Subcutaneous abdominal adipose tissue (tissue), 5 donors: Measurements from ENCODE around the gene SH3PXD2A.

Experiments used
- H3K27ac ChIP-seq: one replicate; pipeline ENCODE4 v1.7.0; 2013; ENCODE audit warnings: low read depth, mild to moderate bottlenecking, inconsistent platforms, low read length, moderate library complexity
- H3K27me3 ChIP-seq, 5 donors: one replicate each; pipeline ENCODE4 v1.7.0; 2013; ENCODE audit warnings: low read length in 5 of 5, inconsistent platforms in 1 of 5; ENCODE audit not compliant: control insufficient read depth in 5 of 5, insufficient read depth in 4 of 5
- H3K36me3 ChIP-seq, 5 donors: one replicate each; pipeline ENCODE4 v1.7.0; 2013; ENCODE audit warnings: low read length in 5 of 5; ENCODE audit not compliant: control insufficient read depth in 5 of 5, insufficient read depth in 5 of 5
- H3K4me1 ChIP-seq, 5 donors: one replicate each; pipeline ENCODE4 v1.7.0; 2013; ENCODE audit warnings: low read length in 5 of 5, mild to moderate bottlenecking in 3 of 5, moderate library complexity in 1 of 5; ENCODE audit not compliant: control insufficient read depth in 5 of 5, insufficient read depth in 5 of 5
- H3K4me3 ChIP-seq, 5 donors: one replicate each; pipeline ENCODE4 v1.7.0; 2013; ENCODE audit warnings: low read length in 5 of 5, low read depth in 1 of 5
- H3K9ac ChIP-seq, 5 donors: one replicate each; pipeline ENCODE4 v1.7.0; 2013; ENCODE audit warnings: low read length in 5 of 5, mild to moderate bottlenecking in 4 of 5, moderate library complexity in 3 of 5
- H3K9me3 ChIP-seq, 5 donors: one replicate each; pipeline ENCODE4 v1.7.0; 2013; ENCODE audit warnings: low read length in 5 of 5; ENCODE audit not compliant: control insufficient read depth in 5 of 5
- donor health status: healthy.
- donor health status: healthy.
- donor health status: healthy.
- donor health status: healthy.
- donor health status: healthy.

SH3PXD2A gene

DNA sequence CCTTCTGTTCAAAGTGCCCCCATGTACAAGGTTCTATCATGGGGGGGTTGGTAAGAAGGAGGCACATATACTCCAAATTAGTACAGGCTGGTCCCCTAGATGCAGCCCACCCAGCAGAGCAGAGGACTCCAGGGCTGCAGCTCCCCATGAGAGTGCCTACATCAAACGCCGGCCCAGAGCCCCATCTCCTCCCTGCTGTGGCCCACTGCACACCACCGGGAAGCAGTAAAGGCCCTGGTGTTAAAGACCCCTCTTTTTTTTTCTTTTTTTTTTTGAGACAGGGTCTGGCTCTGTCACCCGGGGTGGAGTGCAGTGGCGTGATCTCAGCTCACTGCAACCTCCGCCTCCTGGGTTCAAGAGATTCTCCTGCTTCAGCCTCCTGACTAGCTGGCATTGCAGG, 47.4 kb downstream of the SH3PXD2A start:
- no peak overlapping the region for H3K9ac ChIP-seq
- H3K27ac ChIP-seq = no peak overlapping the region
- no peaks in the 10 kb centered on the region for H3K36me3 ChIP-seq

DNA sequence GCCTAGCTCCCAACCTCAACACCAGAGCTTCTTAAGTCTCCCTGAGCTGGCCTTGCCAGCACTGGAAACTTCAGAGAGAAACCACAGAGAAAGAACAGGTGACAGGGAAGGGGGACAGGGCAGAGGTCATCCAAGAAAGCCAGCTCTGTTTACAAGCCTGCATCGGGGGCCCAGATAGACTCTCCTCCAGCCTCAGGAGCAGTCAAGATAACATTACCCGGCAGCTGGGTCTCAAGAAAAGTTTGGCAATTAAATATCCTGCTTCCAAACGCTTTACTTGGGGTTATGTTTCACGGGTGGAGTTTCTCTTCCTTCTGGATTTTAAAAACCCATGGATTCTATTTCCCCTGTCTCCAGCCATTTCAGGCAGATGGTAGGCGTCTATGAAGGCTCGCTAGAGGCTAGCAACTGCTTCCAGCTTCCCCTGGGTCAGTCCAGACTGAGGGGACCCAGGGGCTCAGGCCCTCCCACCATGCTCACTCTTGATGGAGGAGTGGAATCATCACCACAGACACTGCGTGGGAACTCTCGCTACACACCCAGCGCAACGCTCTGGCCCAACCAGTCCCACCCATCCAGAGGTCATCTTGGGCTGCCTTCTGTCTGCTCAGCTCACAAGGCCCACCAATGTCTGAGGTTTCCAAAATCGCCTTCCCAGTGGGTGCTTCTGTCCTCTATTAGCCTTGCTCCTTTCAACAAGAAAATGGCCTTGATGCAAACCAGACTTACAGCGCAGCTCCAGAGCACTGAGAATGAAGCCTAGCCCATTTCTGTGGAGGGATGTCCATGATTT, 48.8 kb downstream of the SH3PXD2A start:
- peaks cover 0 to 17% (median 3%) of the 10 kb centered on the region in 5 donors for H3K4me1 ChIP-seq
- no peak overlapping the region for H3K4me3 ChIP-seq
- H3K9ac ChIP-seq = no peak overlapping the region
- no peaks in the 10 kb centered on the region for H3K27me3 ChIP-seq
- H3K9me3 ChIP-seq = no peaks in the 10 kb centered on the region
- H3K27ac ChIP-seq = no peak overlapping the region
- H3K36me3 ChIP-seq = no peaks in the 10 kb centered on the region

More for the DNA sequence above, 47.4 kb downstream of the SH3PXD2A start:
- Histone ChIP-seq H3K4me3 (no peak overlapping the region), H3K9me3 (no peaks in the 10 kb centered on the region), H3K4me1 (peaks cover 2 to 31% (median 9%) of the 10 kb centered on the region in 5 donors), H3K27me3 (no peaks in the 10 kb centered on the region)

DNA sequence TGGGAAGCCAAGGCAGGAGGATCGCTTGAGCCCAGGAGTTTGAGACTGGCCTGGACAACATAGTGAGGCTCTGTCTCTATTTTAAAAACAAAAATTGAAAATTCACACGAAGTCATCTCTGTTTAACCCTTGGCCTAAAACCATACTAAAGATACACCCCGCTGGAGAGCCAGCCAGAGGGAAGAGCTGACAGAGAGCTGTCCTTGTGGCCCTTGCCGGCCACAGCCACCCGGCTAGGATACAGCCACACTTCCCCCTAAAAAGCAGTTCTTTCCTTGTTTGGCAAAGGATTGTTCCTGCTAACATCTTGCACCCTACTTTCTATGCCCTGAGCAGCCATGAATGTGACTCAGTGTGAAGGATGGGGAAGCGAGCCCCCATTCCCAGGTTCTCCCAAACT, 49.6 kb downstream of the SH3PXD2A start:
- Histone ChIP-seq H3K27ac (no peak overlapping the region), H3K9me3 (no peaks in the 10 kb centered on the region), H3K36me3 (peaks cover 0 to 5% (median 0%) of the 10 kb centered on the region in 5 donors), H3K4me1 (peaks cover 0 to 10% (median 3%) of the 10 kb centered on the region in 5 donors), H3K9ac (no peak overlapping the region), H3K4me3 (no peak overlapping the region), H3K27me3 (no peaks in the 10 kb centered on the region)

DNA sequence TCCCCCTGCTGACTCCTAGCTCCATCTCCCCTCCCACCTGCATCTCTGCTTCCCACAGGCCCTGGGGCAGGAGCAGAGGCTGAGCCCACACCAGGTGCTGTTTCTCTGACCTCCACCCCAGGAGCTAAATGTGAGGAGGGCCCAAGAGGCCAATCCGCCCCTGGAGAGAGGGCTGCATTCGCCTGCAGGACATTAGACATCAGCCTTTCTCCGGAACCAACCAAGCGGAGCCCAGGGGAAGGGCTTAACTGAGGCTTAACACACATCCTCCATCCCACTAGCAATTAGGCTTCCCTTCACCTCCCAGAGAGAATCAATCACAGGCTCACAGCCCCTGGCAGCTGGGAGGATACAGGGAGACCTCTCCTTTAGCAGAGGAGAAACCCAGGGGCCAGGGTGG, 50.5 kb downstream of the SH3PXD2A start:
- Histone ChIP-seq H3K4me1 (peaks cover 0 to 3% (median 0%) of the 10 kb centered on the region in 5 donors), H3K36me3 (peaks cover 0 to 12% (median 0%) of the 10 kb centered on the region in 5 donors), H3K27ac (no peak overlapping the region)

DNA sequence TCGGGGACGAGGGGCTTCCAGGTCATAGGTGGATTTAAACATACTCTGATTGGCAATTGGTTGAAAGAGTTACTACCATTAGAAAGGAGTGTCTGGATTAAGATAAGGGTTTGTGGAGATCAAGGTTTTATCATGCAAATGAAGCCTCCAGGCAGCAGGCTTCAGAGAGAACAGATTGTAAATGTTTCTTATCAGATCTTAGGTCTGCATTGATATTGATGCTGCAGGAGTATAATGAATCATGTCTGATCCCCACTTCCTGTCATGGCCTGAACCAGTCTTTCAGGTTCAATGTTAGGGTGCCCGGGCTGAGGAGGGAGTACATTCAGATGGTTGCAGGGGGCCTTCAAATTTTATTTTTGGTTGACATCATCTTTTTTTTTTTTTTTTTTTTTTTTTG, 51.4 kb downstream of the SH3PXD2A start:
- Histone ChIP-seq H3K27ac (no peak overlapping the region), H3K36me3 (peaks cover 0 to 19% (median 3%) of the 10 kb centered on the region in 5 donors), H3K9me3 (peaks cover 0 to 3% (median 0%) of the 10 kb centered on the region in 5 donors), H3K4me1 (peaks cover 0 to 3% (median 0%) of the 10 kb centered on the region in 5 donors), H3K27me3 (no peaks in the 10 kb centered on the region), H3K9ac (no peak overlapping the region), H3K4me3 (no peak overlapping the region)

More for the DNA sequence above, 50.5 kb downstream of the SH3PXD2A start:
- Histone ChIP-seq H3K9me3 (no peaks in the 10 kb centered on the region), H3K4me3 (no peak overlapping the region), H3K27me3 (no peaks in the 10 kb centered on the region), H3K9ac (no peak overlapping the region)

DNA sequence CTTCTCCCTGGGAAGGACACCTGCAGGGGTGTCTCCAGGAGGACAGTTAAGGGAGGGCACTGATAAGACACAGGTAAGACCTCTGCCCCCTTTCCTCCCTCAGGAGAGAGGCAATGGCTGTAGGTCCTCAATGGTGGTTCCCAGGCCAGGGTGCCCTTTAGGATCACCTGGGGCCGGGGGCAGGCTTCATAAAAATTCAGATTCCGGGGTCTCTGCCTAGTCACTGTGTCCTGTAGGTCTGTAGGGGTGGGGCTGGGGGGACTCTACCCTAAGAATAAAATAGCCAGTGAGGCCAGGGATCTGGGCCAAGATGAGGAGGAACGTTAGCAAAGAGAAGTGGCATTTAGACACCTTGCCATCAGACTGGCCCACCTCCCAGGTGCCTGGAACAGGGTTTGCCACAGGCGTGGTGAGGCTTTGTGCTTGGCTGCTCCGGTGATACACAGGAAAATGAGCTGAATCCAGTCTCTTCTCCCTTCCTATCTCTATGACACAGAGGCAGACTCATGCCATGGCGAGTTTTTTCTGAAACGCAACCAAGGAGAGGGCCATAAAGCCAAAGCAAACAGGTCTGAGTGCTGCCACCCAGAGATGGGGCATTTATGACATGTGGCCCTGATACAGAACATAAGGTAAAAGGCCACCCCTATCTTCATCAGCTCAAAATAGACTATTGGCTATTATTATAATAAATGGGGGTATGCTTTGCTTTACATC, 52.6 kb downstream of the SH3PXD2A start:
- Histone ChIP-seq H3K27ac (no peak overlapping the region), H3K27me3 (no peaks in the 10 kb centered on the region), H3K9me3 (peaks cover 0 to 3% (median 0%) of the 10 kb centered on the region in 5 donors), H3K9ac (no peak overlapping the region), H3K4me3 (no peak overlapping the region), H3K4me1 (no peaks in the 10 kb centered on the region), H3K36me3 (peaks cover 0 to 28% (median 6%) of the 10 kb centered on the region in 5 donors)

DNA sequence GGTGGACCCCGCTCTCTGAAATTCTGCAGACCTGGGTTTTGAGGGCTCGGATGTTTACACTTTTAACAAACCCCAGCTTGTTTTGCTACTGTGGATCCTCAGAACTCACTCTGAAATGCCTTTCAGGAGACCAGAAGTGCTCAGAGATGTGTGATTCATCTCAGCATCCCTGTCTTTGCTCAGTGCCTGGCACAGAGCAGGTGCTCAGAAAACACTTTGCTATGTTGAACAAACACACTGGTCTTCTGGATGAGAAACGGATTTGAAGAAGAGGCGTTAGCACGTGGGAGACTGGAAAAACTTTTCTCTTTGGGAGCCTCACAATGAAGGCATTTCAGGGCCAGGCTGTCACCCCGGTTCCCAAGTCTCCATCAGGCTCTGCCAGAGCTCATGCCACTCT, 53.3 kb downstream of the SH3PXD2A start:
- Histone ChIP-seq H3K4me1 (no peaks in the 10 kb centered on the region), H3K4me3 (no peak overlapping the region), H3K9ac (no peak overlapping the region), H3K9me3 (peaks cover 0 to 3% (median 0%) of the 10 kb centered on the region in 5 donors), H3K36me3 (peaks cover 0 to 28% (median 6%) of the 10 kb centered on the region in 5 donors), H3K27me3 (no peaks in the 10 kb centered on the region), H3K27ac (no peak overlapping the region)

- H3K9ac ChIP-seq = no peak overlapping the region
Measured at GRCh38 chr10:103800789-103801540, 54.4 kb downstream of the SH3PXD2A start.

GRCh38 chr10:103800089-103800488, 55.3 kb downstream of the SH3PXD2A start:
- peaks cover 0 to 28% (median 6%) of the 10 kb centered on the region in 5 donors for H3K36me3 ChIP-seq
- peaks cover 0 to 3% (median 0%) of the 10 kb centered on the region in 5 donors for H3K9me3 ChIP-seq
- no peak overlapping the region for H3K27ac ChIP-seq
- no peak overlapping the region for H3K4me3 ChIP-seq
- no peak overlapping the region for H3K9ac ChIP-seq
- H3K27me3 ChIP-seq = no peaks in the 10 kb centered on the region
- H3K4me1 ChIP-seq = peaks cover 0 to 3% (median 0%) of the 10 kb centered on the region in 5 donors

More at GRCh38 chr10:103800789-103801540, 54.4 kb downstream of the SH3PXD2A start:
- H3K27ac ChIP-seq = no peak overlapping the region
- peaks cover 0 to 3% (median 0%) of the 10 kb centered on the region in 5 donors for H3K9me3 ChIP-seq
- no peaks in the 10 kb centered on the region for H3K4me1 ChIP-seq
- H3K27me3 ChIP-seq = no peaks in the 10 kb centered on the region
- no peak overlapping the region for H3K4me3 ChIP-seq
- H3K36me3 ChIP-seq = peaks cover 0 to 28% (median 6%) of the 10 kb centered on the region in 5 donors
